ENCODE results near the gene GPR171.

The GPR171 gene

GRCh38 chr3:151213151-151213550 is 10.1 kb upstream of the GPR171 start:
- no peak for DNase-seq

GRCh38 chr3:151210676-151211381 is 7.8 kb upstream of the GPR171 start:
- DNase-seq: no peak

GRCh38 chr3:151209654-151210053 is 6.6 kb upstream of the GPR171 start:
- no peak for DNase-seq

GRCh38 chr3:151206201-151206600 is 3.2 kb upstream of the GPR171 start:
- no peak for DNase-seq

GRCh38 chr3:151205482-151205881 is 2.5 kb upstream of the GPR171 start:
- DNase-seq: no peak

- no peak for DNase-seq
Measured at GRCh38 chr3:151204530-151205402, 1.8 kb upstream of the GPR171 start.

- DNase-seq: no peak
Measured at GRCh38 chr3:151201051-151201730, 1.8 kb downstream of the GPR171 start.

GRCh38 chr3:151200586-151200985 is 2.4 kb downstream of the GPR171 start:
- no peak for DNase-seq

- DNase-seq: no peak
Measured at GRCh38 chr3:151199554-151200438, 3.2 kb downstream of the GPR171 start.

- DNase-seq: no peak
Measured at GRCh38 chr3:151198849-151199248, 4.2 kb downstream of the GPR171 start.

GRCh38 chr3:151197981-151198767 is 4.8 kb downstream of the GPR171 start:
- DNase-seq: no peak

GRCh38 chr3:151197228-151197627 is 5.8 kb downstream of the GPR171 start:
- no peak for DNase-seq

- DNase-seq: no peak
Measured at GRCh38 chr3:151196434-151196833, 6.6 kb downstream of the GPR171 start.

GRCh38 chr3:151195826-151196225 is 7.2 kb downstream of the GPR171 start:
- no peak for DNase-seq

- DNase-seq: no peak
Measured at GRCh38 chr3:151192545-151192944, 10.5 kb downstream of the GPR171 start.

GRCh38 chr3:151191095-151191494 is 11.9 kb downstream of the GPR171 start:
- DNase-seq: no peak

- no peak for DNase-seq
Measured at GRCh38 chr3:151183265-151183671, 19.7 kb downstream of the GPR171 start.

GRCh38 chr3:151182349-151183079 is 20.5 kb downstream of the GPR171 start:
- DNase-seq: no peak

GRCh38 chr3:151178208-151178845 is 24.7 kb downstream of the GPR171 start:
- no peak for DNase-seq

GRCh38 chr3:151175952-151176351 is 27.1 kb downstream of the GPR171 start:
- no peak for DNase-seq

- no peak for DNase-seq
Measured at GRCh38 chr3:151174351-151174750, 28.7 kb downstream of the GPR171 start.
